ENCODE data around the gene ZNRD2. TPM values are rescaled to one million over a fixed set of nuclear protein-coding genes. Genes with fewer than 3 reads are reported as not detected.

Gene ZNRD2
- total RNA-seq, 1 experiment from 2014 or later = 40.7 TPM

DNA sequence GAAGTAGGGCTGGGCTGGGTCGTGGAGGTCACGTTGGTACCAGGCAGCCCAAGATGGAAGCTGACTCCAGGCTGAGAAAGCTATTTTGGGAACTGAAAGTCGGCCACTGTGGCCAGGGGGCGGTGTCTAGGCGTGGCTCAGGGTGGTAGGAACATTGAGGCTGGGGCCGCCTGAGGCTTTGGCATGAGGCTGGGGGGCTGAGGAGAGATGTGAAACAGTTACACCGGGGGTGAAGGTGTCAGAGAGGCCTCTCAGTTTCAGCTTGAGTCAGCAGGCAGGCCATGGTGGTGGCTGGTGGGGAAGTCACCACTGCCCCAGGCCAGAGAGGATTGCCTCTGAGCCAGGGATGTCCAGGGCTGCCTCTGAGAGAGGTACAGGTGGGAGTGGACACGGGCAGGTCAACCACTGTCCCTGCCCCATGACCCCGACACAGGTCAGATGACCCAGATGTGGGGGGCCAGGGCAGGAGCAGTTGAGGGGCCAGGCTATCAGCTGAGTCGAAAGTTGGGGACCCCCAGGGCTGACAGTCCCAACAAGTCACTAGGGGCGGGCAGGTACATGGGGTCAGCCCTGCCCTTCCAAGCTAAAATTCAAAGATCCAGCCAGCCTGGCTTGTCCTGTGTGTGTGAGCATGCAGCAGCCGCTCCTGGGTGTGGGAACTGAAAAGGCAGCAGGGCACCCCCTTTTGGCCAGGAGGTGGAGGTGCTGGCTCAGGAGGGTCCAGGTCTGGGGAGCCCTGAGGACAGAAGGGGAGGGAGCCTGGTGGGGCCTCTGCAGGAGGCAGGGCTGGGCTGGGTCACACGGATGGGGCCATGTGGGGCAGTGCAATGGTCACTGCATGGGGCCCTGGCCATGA is 18.1 kb downstream of the ZNRD2 start:
- no peaks in the 10 kb centered on the region for H3K27me3 Mint-ChIP-seq (ENCODE audit: unreplicated experiment)
- no peaks in the 10 kb centered on the region for H3K9me3 Mint-ChIP-seq (ENCODE audit: low read depth, unreplicated experiment)
- BruUV-seq (replicated peaks) = no TSS peak
- TF ChIP-seq, protein P1, sequence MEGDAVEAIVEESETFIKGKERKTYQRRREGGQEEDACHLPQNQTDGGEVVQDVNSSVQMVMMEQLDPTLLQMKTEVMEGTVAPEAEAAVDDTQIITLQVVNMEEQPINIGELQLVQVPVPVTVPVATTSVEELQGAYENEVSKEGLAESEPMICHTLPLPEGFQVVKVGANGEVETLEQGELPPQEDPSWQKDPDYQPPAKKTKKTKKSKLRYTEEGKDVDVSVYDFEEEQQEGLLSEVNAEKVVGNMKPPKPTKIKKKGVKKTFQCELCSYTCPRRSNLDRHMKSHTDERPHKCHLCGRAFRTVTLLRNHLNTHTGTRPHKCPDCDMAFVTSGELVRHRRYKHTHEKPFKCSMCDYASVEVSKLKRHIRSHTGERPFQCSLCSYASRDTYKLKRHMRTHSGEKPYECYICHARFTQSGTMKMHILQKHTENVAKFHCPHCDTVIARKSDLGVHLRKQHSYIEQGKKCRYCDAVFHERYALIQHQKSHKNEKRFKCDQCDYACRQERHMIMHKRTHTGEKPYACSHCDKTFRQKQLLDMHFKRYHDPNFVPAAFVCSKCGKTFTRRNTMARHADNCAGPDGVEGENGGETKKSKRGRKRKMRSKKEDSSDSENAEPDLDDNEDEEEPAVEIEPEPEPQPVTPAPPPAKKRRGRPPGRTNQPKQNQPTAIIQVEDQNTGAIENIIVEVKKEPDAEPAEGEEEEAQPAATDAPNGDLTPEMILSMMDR (IDR thresholded peaks at IDR 0.05; ENCODE audit: unreplicated experiment) = peak; percentile 50
- peaks cover 16% of the 10 kb centered on the region for H3K4me1 Mint-ChIP-seq (ENCODE audit: low read depth, unreplicated experiment)
- peak overlapping the region; percentile 56 for H3K27ac Mint-ChIP-seq (ENCODE audit: unreplicated experiment)
- CTCF ChIA-PET = interaction anchor here (0.7 to 1.1 kb wide), 4 partner anchors 11 to 46 kb away, joined by 3 to 5 read pairs (median 3); partner anchors contain the start of gene EHBP1L1
- peaks cover 51% of the 10 kb centered on the region for H3K36me3 Mint-ChIP-seq (ENCODE audit: insufficient read depth, unreplicated experiment)
- DNase-seq = peak; percentile 64
- intact Hi-C loops (cut with micrococcal nuclease; ENCODE audit: unreplicated experiment) = no loop called here
- no peak overlapping the region for H3K4me3 Mint-ChIP-seq (ENCODE audit: low read depth, unreplicated experiment)

DNA sequence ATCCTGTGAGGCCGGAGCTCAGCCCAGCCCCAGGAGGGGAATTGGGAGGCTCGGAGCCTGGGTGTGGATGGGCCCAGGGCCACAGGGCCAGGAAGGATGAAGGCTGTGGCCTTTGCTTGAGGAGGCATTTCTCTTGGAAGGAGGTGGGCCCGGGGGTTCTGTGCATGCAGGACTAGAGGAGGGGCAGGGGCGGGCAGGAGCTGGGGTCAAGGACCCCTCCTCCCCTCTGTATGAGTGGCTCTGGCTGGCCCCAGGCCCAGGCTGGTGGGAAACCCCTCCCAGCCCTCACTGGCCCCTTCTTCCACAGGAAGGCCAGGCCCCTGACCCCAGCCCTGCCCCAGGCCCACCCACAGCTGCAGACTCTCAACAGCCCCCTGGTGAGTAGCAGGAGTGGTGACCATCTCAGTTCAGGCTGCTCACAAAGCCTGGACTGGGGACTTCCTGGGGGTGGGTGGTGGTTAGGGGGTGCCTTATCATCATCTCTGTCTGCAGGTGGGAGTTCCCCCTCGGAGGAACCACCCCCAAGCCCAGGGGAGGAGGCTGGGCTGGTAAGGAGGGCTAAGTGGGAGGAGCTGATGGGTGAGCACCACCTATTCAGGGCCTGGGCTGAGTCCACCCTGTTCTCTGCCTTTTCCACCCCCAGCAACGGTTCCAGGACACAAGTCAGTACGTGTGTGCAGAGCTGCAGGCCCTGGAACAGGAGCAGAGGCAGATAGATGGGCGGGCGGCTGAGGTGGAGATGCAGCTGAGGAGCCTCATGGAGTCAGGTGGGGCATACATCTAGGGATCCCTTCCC is 19.4 kb downstream of the ZNRD2 start:
- no peak overlapping the region for H3K27ac Mint-ChIP-seq (ENCODE audit: unreplicated experiment)
- no peak for DNase-seq
- CTCF ChIA-PET = interaction anchor here (1.0 to 1.1 kb wide), 2 partner anchors 48 to 49 kb away, joined by 3 read pairs; no protein-coding TSS in a partner anchor
- H3K4me1 Mint-ChIP-seq (ENCODE audit: low read depth, unreplicated experiment) = peaks cover 16% of the 10 kb centered on the region
- H3K4me3 Mint-ChIP-seq (ENCODE audit: low read depth, unreplicated experiment) = no peak overlapping the region
- no peaks in the 10 kb centered on the region for H3K27me3 Mint-ChIP-seq (ENCODE audit: unreplicated experiment)
- BruUV-seq (replicated peaks) = no TSS peak
- no peaks in the 10 kb centered on the region for H3K9me3 Mint-ChIP-seq (ENCODE audit: low read depth, unreplicated experiment)
- peaks cover 45% of the 10 kb centered on the region for H3K36me3 Mint-ChIP-seq (ENCODE audit: insufficient read depth, unreplicated experiment)
- TF ChIP-seq, protein P1 (IDR thresholded peaks at IDR 0.05; ENCODE audit: unreplicated experiment) = no peak
- intact Hi-C loops (cut with micrococcal nuclease; ENCODE audit: unreplicated experiment) = no loop called here

DNA sequence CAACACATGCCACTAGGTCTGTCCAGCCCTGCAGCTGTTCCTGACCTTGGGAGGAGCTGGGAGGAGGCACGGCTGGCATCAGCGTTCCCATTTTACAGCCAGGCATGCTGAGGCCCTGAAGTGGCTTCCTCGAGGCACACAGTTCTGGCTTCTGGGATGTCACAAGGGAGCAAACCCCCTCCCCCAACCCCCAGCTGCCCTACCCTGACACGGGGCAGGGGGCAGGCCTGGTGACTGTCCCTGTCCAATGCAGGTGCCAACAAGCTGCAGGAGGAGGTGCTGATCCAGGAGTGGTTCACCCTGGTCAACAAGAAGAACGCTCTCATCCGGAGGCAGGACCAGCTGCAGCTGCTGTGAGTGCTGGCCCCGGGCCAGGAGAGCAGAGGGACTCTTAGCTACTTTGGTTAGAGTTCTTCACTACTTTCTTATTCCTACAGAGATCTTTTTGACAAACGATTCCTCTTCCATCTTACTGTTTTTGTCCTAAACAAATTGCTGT is 20.0 kb downstream of the ZNRD2 start:
- H3K4me1 Mint-ChIP-seq (ENCODE audit: low read depth, unreplicated experiment) = peaks cover 16% of the 10 kb centered on the region
- intact Hi-C loops (cut with micrococcal nuclease; ENCODE audit: unreplicated experiment) = no loop called here
- no peak for DNase-seq
- peaks cover 49% of the 10 kb centered on the region for H3K36me3 Mint-ChIP-seq (ENCODE audit: insufficient read depth, unreplicated experiment)
- no peak overlapping the region for H3K27ac Mint-ChIP-seq (ENCODE audit: unreplicated experiment)
- TF ChIP-seq, protein P1 (IDR thresholded peaks at IDR 0.05; ENCODE audit: unreplicated experiment) = no peak
- no TSS peak for BruUV-seq (replicated peaks)
- CTCF ChIA-PET = interaction anchor here (1.0 kb wide), 1 partner anchor 49 kb away, joined by 3 read pairs; no protein-coding TSS in a partner anchor
- no peaks in the 10 kb centered on the region for H3K27me3 Mint-ChIP-seq (ENCODE audit: unreplicated experiment)
- no peaks in the 10 kb centered on the region for H3K9me3 Mint-ChIP-seq (ENCODE audit: low read depth, unreplicated experiment)
- no peak overlapping the region for H3K4me3 Mint-ChIP-seq (ENCODE audit: low read depth, unreplicated experiment)

DNA sequence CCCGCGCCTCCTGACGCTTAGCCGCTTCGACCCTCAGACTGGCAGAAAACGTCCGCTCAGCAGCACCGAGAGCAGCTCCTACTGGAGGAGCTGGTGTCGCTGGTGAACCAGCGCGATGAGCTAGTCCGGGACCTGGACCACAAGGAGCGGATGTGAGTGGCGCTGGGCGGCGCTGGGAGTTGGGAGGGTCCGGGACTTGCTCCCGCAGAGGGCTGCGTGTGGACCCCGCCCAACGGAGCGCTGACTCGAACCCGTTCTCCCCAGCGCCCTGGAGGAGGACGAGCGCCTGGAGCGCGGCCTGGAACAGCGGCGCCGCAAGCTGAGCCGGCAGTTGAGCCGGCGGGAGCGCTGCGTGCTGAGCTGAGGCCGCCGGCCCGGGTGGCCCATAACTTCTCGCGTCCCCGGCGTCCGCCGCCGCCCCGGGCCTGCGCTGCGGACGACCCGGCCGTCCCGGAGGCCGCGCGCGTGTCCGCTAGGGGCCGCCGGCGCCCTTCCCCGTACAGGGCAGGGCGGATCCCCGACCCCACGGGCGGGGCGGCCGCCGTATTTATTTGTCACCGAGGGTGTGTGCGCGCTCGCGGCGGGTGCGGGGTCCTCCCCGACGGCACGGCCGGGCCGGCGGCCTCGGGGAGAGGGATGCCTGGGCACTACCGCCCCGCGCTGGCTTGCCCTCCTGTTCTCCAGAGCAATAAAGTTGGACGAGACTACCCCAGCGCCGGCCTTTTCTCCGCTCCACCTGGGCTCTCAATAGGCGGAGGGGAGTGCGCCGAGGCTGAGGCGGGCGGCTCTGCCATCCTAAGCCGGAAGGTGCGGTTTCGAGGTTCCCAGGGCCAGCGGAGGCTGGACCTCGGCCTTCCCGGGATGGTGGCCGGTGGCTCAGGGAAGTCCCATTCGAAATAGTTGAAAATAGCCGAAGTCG is 21.9 kb downstream of the ZNRD2 start:
- H3K36me3 Mint-ChIP-seq (ENCODE audit: insufficient read depth, unreplicated experiment) = peaks cover 66% of the 10 kb centered on the region
- DNase-seq = no peak
- no peaks in the 10 kb centered on the region for H3K27me3 Mint-ChIP-seq (ENCODE audit: unreplicated experiment)
- no peak overlapping the region for H3K27ac Mint-ChIP-seq (ENCODE audit: unreplicated experiment)
- BruUV-seq (replicated peaks) = no TSS peak
- TF ChIP-seq, protein P1 (IDR thresholded peaks at IDR 0.05; ENCODE audit: unreplicated experiment) = no peak
- CTCF ChIA-PET = no interaction called here
- intact Hi-C loops (cut with micrococcal nuclease; ENCODE audit: unreplicated experiment) = no loop called here
- H3K9me3 Mint-ChIP-seq (ENCODE audit: low read depth, unreplicated experiment) = no peaks in the 10 kb centered on the region
- peaks cover 16% of the 10 kb centered on the region for H3K4me1 Mint-ChIP-seq (ENCODE audit: low read depth, unreplicated experiment)
- H3K4me3 Mint-ChIP-seq (ENCODE audit: low read depth, unreplicated experiment) = no peak overlapping the region
